PC-3 (cell line): ENCODE data around the gene IQCE.

ENCODE experiments used
- CTCF ChIP-seq: fragments of 300-600 bp; sonication (generic); conservative IDR thresholded peaks from 2 replicates; pipeline ENCODE4 v1.5.1; 2017; ENCODE audit warnings: antibody characterized with exemption, low read depth, mild to moderate bottlenecking, low read length
- EZH2 ChIP-seq: fragments of 300-600 bp; sonication (generic); IDR thresholded peaks from one replicate; pipeline ENCODE4 v1.6.1; 2017; ENCODE audit warnings: antibody characterized with exemption, mild to moderate bottlenecking, low read length; ENCODE audit not compliant: unreplicated experiment
- EZH2phosphoT487 ChIP-seq: fragments of 300-600 bp; sonication (generic); IDR thresholded peaks from 2 replicates; pipeline ENCODE4 v1.6.1; 2018; ENCODE audit warnings: mild to moderate bottlenecking, antibody characterized with exemption, low read length, borderline replicate concordance

GRCh38 chr7:2515424-2516193 lies 43.2 kb upstream of the IQCE start:
- TF ChIP-seq CTCF (no peak), EZH2 (no peak), EZH2phosphoT487 (no peak)
